ENCODE measurements around the gene MKNK2. TPM values are rescaled to one million over a fixed set of nuclear protein-coding genes. Genes with fewer than 3 reads are reported as not detected.
"Not testable (repeated sequence)": the region's sequence is repeated elsewhere in the genome, so short reads cannot be mapped to it uniquely, and the experiment has no call there.

Gene MKNK2
- total RNA-seq, 1 donor from 2014 or later: 127 TPM

- H3K36me3 Mint-ChIP-seq (ENCODE audit: low read depth): peaks cover 3% of the 10 kb centered on the region
- no peaks in the 10 kb centered on the region for H3K27me3 Mint-ChIP-seq (ENCODE audit: low read depth)
- no peaks in the 10 kb centered on the region for H3K9me3 Mint-ChIP-seq (ENCODE audit: low read depth)
- H3K4me3 Mint-ChIP-seq (ENCODE audit: unreplicated experiment): no peak overlapping the region
- TF ChIP-seq CTCF (IDR thresholded peaks at IDR 0.05): no peak
- H3K4me1 Mint-ChIP-seq (ENCODE audit: low read depth): peaks cover 46% of the 10 kb centered on the region
- H3K27ac Mint-ChIP-seq (ENCODE audit: unreplicated experiment): peak overlapping the region; percentile 87
- no peak for DNase-seq (ENCODE audit: low spot score)
These were observed 38.1 kb upstream of the MKNK2 start for GRCh38 chr19:2089001-2089711.

- DNase-seq (ENCODE audit: low spot score): no peak
These were observed 36.6 kb upstream of the MKNK2 start for GRCh38 chr19:2087621-2088100.

GRCh38 chr19:2086695-2087620 lies 35.9 kb upstream of the MKNK2 start:
- not testable (repeated sequence) for DNase-seq (ENCODE audit: low spot score); H3K4me3 Mint-ChIP-seq (ENCODE audit: unreplicated experiment); H3K36me3 Mint-ChIP-seq (ENCODE audit: low read depth); H3K9me3 Mint-ChIP-seq (ENCODE audit: low read depth); H3K27me3 Mint-ChIP-seq (ENCODE audit: low read depth)
- Mint-ChIP-seq H3K4me1 (ENCODE audit: low read depth) (peaks cover 44% of the 10 kb centered on the region), H3K27ac (ENCODE audit: unreplicated experiment) (peak overlapping the region; percentile 38)

More at GRCh38 chr19:2087621-2088100, 36.6 kb upstream of the MKNK2 start:
- H3K27me3 Mint-ChIP-seq (ENCODE audit: low read depth): no peaks in the 10 kb centered on the region
- peaks cover 4% of the 10 kb centered on the region for H3K36me3 Mint-ChIP-seq (ENCODE audit: low read depth)
- H3K4me1 Mint-ChIP-seq (ENCODE audit: low read depth): peaks cover 44% of the 10 kb centered on the region
- H3K27ac Mint-ChIP-seq (ENCODE audit: unreplicated experiment): no peak overlapping the region
- no peaks in the 10 kb centered on the region for H3K9me3 Mint-ChIP-seq (ENCODE audit: low read depth)
- no peak overlapping the region for H3K4me3 Mint-ChIP-seq (ENCODE audit: unreplicated experiment)
- no peak for TF ChIP-seq CTCF (IDR thresholded peaks at IDR 0.05)

GRCh38 chr19:2084993-2085720 lies 34.1 kb upstream of the MKNK2 start:
- DNase-seq (ENCODE audit: low spot score): no peak
- peaks cover 4% of the 10 kb centered on the region for H3K36me3 Mint-ChIP-seq (ENCODE audit: low read depth)
- peak overlapping the region; percentile 86 for H3K27ac Mint-ChIP-seq (ENCODE audit: unreplicated experiment)
- H3K9me3 Mint-ChIP-seq (ENCODE audit: low read depth): no peaks in the 10 kb centered on the region
- H3K27me3 Mint-ChIP-seq (ENCODE audit: low read depth): no peaks in the 10 kb centered on the region
- no peak for TF ChIP-seq CTCF (IDR thresholded peaks at IDR 0.05)
- peak overlapping the region; percentile 3 for H3K4me3 Mint-ChIP-seq (ENCODE audit: unreplicated experiment)
- peaks cover 33% of the 10 kb centered on the region for H3K4me1 Mint-ChIP-seq (ENCODE audit: low read depth)

- Mint-ChIP-seq H3K27ac (ENCODE audit: unreplicated experiment) (no peak overlapping the region), H3K4me1 (ENCODE audit: low read depth) (peaks cover 19% of the 10 kb centered on the region), H3K36me3 (ENCODE audit: low read depth) (peaks cover 11% of the 10 kb centered on the region), H3K27me3 (ENCODE audit: low read depth) (no peaks in the 10 kb centered on the region), H3K9me3 (ENCODE audit: low read depth) (no peaks in the 10 kb centered on the region), H3K4me3 (ENCODE audit: unreplicated experiment) (no peak overlapping the region)
- TF ChIP-seq CTCF (IDR thresholded peaks at IDR 0.05): no peak
- no peak for DNase-seq (ENCODE audit: low spot score)
These were observed 32.3 kb upstream of the MKNK2 start for GRCh38 chr19:2083174-2083854.

All from chondrocyte (in vitro differentiated cells).